AML-193 (cell line): ENCODE measurements around the gene BMPR1B.

ENCODE experiments used
- DNase-seq, 2 experiments: peaks; one replicate each; lab custom pipeline; 2025; lab: John Stamatoyannopoulos, UW

The BMPR1B gene

DNA sequence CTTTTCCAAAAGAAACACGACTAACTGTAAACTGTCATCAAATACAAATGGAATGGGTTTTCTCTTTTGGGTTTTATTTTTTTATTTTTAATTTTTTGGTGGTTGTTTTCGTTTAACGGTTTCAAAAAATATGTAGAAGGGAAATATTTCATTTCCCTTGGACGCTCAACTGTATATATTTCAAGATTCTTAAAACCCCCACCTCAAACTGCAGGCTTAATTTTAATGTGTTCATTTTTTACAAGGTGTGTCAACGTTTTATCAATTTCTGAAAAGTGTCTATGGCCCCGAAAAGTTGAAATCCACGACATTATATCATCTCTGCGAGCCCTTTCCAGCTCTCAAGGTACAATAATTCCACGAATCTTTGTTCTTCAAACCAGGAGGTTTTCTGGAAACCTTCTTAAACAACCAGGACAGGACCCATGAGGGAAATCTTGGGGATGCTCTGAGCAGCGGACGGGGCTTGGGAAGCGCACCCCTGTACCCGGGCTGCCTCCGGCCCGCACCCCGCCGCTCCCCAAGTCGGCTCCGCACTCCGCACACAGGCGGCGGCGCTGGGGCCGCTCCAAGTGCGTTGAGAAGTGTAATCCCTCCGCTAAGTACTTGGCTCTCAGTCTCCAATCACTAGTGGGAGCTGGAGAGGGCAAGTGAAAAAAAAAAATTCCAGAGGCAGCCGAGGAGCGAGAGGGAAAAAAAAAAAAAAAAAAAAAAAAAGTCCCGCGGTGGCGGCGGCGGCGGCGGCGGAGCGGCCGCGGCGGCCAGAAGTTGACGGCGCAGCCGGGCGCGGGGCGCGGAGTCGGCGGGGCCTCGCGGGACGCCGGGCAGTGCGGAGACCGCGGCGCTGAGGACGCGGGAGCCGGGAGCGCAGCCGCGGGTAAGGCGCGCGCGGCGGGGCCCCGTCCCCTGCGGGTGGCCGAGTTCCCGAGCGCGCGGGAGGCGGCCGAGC, at the start of gene BMPR1B:
TSS of gene BMPR1B (plus strand) at position 764 of the 949 bp plus-strand sequence. CDS start 346,470 bp downstream, outside the sequence.
- DNase-seq = no peak

DNA sequence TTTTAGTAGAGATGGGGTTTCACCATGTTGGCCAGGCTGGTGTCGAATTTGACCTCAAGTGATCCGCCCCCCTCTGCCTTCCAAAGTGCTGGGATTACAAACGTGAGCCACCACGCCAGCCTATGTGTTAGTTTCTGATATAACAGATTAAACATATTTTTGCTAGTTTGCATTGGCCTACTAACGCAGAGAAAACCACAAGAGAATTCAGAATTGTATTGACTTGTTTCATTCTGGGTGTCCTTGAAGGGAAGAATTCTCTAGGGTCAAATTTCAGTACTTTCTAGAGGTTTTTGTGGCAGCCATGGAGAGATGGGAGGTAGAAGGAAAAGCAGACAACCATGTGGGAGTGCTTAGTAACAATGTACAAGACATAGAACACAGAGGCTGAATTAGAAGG, 46.1 kb upstream of the BMPR1B start:
- DNase-seq = no peak

DNA sequence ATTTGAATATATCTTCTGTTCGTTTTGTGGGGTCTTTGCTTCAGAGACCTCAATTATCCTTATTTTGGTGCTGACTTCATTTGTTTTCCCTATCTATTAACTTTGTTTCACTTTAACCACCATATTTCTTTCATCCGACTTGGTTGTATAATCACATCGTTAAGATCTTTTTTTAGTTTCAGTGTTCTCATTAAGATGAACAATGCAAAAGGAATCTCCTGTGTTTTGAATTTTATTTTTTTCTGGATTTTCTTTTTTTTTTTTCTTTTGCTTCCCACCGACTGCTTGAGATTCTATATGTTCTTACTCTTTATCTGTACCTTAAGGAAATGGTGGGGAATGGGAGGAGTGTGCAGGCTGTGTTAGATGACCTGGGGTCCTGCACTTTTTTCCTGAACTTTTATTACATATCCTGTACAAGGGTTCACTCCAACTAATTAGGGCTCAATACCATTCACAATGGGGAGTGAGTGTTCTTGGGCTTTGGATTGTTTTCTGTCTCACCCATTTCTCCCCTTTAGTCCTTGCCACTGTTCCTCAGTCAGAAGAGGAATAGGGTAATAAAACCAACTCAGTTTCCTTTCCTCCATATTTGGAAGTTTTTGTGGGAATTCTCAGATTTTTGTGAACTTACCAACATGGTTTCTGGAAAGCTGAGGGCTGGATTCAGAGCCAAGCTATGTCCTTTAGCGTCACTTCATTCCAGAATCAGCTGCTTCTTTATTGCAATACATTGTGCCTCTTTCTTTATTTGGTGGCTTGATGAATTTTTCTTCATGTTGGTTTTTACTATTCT, 43.2 kb upstream of the BMPR1B start:
- no peak for DNase-seq

DNA sequence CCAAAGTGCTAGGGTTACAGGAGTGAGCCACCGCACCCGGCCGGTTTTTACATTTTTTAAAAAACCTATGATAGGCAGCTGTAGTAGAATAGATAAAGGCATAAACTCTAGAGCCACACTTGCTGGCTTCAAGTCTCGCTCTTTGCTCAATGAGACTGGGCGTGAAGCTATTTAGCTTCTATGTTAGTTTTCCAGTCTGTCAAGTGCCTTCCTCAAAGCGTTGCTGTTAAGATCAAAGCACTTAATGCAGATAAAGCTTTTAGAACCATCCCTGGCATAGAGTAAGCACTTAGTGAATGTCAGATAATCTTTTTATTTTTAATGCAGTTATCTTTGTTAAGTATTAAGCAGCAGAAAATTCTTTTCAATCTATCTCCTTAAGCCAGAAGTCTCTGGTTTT, 42.0 kb upstream of the BMPR1B start:
- DNase-seq = no peak

DNA sequence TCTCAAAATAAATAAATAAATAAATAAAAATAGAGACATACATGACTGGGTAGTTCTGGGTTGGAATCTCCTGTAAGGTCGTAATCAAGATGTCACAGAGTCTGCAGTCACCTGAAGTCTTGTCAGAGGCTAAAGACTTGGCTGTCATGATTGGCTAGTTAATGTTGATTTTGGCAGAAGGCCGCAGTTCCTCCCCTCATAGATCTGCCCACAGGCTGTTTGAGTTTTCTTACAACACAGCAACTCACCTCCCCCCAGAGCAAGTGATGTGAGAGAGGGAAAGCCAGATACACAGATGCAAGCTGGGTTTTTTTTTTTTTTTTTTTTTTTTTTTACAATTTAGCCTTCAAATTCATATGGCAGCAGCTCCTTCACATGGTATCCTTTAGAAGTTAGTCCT, 36.4 kb upstream of the BMPR1B start:
- no peak for DNase-seq

DNA sequence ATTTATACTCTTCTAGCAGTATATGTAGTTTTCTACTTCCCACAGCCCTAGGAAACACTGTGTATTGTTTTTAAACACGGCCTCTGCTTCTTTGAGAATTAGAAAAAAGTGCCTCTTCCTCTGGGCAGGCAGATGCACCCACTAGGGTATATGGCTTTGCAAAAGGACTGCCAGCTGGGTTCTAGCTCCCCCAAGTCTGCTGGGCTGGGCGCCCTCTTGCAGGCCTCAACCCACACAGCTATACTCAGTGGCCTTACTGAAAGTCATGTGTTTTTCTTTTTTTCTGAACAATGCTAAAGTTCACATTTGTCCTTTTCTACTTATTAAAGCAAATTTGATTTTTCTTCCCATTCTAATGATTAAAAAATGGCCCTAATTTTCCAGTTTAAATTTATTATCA, 35.5 kb upstream of the BMPR1B start:
- no peak for DNase-seq

DNA sequence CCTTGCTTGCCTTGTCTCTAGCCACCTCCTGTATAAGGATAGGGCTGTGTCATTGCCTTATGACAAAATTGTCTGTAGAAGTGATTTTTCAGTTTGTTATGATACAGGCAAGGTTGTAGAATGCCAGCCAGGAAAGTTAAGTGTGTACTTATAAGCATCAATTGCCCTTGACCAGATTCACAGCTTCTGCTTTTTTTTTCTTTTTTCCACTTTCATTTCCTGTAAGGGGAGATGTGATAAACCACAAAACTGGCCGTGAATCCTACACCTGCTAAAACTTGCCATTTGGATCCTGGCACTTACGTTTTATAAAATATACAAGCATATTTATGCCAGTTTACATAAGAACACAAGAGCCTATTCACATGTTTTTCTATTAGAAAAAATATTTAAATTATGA, 35.0 kb upstream of the BMPR1B start:
- no peak for DNase-seq

DNA sequence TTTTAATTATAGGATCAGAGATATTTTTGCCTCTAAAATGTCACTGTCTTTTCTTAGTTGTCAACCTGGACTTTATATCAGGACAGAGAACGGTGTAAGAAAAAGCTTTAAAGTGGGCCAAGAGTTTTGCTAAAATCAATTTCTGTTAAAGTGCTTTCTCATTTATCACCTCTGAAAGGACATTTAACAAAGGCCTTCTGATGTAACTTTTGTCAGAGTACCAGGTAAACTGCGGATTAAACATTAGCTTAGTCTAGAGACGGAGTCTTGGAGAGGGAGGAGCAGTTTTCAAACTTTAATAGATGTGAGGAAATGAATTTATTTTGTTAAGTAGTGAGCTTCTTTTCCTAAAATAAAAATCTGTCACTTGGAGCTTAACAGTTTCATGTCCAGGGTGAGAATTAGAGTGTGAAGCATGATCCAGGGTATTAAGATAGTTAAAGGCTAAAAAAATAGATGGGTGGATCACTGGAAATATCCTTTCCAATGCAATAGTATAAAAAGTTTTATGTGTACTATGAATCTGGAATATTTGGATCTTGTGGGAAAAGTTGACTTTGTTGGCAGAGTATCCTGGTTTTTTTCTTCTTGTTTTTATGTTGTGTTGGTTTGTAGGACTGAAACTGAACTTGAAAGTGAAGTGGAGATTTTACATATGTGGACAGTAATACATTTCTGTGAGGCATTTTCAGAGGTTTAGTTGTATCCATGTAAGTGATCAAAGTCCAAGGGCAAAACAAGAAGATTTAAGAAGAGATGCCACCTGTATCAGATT, 33.6 kb upstream of the BMPR1B start:
- no peak for DNase-seq

DNA sequence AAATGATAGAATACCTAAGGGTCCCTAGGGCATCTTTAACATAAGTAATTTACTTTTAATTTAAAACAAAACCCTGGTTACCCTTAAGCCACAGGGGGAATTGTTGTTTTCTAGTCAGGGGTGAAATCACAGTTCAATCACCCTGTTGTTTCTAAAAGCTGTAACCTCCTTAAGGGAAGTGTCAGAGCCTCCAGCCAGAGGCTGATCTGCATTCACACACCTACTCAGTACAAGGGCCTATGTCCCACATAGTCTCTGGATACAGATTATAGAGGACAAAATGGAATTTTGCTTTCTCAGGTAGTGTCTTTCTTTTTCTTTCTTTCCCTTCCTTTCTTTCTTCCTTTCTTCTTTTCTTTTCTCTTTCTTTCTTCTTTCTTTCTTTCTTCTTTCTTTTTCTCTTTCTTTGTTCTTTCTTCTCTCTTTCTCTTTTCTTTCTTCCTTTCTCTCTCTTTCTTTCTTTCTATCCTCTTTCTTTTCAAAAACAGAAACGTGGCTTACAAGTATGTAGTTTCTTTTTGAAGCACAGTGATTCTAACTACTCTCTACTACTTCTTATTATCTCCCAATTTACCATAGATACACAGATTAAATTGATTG, 31.1 kb upstream of the BMPR1B start:
- no peak for DNase-seq

DNA sequence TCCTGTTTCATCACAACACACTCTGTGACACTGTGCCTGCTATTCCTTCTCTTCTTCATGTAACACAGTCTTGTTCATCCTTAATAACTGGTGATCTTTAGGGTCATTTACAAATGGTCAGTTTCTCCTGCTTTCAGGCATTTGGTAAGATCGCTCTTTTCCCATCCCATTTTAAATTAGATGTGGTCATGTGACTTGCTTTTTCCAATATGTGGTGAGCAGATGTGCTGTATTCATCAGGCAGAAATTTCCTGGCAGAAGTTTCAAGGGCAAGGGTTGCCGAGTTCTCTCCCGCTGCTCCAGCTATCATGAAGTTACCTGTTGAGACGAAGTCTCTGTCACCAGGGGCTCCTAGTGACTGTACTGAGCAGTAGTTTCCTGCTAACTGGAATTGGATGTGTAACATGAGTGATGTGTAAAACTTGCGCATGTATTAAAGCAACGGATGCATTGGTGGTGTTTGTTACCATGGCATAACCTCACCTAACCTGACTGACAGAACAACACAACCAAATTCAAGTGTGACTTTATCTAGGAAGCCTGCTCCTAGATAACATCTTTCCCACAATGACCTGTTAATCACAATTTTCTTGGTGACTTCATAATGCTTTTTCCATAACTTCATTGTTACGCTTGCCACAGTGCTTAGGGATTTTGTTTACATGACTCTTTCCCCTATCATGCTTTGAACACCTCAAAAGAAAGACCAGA, 29.5 kb upstream of the BMPR1B start:
- DNase-seq = no peak

DNA sequence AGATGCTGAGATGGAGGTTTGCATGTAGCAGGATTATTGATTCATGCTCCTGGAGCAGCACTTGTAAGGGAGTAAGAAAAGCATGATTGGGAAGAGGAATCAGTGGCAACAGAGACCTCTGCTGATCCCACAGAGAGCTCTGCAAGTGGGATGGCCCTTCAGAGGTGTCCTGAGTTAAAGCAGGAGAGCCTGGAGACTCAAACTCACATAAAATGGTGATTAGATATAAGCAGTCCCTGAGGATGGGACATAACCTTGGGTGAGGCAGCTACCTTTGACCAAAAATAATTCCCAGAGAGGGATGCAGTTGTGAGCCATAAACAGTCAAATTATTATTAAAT, 25.4 kb upstream of the BMPR1B start:
- DNase-seq = no peak

DNA sequence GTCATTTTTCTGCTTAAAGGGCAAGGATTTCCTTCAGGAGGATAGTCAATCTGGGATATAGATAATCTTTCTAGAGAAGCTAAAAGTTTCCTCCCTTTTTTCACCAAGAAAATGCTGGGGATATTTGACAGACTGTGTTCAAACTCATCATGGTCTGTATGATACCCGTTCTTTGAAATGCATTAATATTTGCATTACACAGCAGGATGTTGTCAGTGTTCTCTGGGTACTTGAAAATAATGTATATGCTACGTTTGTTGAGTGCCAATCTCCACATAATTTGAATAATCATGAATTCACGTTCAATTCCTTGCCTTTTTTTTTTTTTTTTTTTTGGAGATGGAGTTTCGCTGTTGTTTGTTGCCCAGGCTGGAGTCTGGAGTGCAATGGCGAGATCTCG, 18.0 kb upstream of the BMPR1B start:
- no peak for DNase-seq

DNA sequence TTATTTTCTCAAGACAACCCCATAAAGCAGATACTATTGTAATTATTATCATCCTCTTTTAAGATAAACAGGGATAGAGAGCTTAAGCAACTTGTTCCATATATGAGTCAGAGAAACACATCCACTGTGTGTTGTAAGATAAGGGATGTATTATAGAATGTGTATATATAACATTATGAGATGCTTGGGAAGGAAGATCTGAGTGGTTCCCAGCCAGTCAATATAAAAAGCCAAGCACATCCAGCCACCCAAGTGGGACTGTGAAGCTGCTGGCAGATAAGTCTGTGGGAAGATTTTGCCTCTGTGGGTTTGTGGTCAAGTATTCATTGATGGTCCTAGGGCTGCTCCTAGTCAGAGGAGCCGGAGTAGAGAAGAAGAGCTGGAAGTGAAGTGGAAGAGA, 16.5 kb upstream of the BMPR1B start:
- DNase-seq = no peak

DNA sequence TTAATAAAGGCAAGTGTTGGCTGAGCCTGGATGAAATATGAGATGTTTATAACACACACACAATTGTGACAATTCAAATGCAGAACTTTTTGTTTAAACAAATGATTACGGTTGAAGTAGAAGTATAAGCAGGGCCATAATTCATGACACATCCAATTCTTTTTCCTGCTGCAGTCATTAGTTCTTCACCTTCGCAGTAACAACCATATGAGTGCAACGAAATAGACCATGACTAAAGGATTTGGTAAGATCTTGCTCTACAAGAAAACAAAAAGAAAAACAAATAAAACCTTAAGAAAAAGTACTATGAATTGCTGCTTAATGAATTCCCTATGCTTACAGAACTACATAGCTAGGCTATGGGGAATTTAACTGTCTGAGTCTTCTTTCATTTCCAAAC, 13.9 kb upstream of the BMPR1B start:
- DNase-seq = no peak

DNA sequence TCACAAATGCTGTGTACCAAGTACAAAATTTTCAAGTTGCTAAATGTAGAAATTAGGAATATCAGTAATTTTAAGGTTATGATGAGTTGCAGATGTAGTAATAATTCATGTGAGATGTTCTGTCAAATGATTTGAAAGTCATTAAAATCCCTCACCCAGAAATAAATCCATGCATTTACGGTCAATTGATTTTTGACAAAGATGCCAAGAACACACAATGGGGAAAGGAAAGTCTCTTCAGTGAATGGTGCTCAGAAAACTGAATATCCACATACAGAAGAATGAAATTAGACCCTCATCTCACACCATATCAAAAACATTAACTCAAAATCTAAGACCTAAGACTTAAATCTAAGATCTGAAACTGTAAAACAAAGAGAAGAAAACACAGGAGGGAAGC, 12.9 kb upstream of the BMPR1B start:
- DNase-seq = no peak

DNA sequence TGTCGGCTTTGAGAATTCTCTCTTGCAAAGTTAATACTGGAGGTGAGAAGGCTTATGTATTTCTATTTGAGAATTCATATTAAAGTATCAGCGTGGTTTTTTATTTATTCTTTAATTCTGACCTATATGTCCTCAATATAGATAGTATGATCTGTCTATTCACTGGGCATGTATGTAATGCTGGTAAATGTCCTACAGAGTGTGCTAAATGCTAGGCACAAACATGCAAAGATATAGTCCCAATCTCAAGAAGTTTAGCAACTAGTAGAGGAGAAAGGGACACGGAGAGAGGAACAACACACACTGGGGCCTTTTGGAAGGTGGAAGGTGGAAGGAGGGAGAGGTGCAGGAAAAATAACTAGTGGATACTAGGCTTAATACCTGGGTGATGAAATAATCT, 11.0 kb upstream of the BMPR1B start:
- DNase-seq = no peak

DNA sequence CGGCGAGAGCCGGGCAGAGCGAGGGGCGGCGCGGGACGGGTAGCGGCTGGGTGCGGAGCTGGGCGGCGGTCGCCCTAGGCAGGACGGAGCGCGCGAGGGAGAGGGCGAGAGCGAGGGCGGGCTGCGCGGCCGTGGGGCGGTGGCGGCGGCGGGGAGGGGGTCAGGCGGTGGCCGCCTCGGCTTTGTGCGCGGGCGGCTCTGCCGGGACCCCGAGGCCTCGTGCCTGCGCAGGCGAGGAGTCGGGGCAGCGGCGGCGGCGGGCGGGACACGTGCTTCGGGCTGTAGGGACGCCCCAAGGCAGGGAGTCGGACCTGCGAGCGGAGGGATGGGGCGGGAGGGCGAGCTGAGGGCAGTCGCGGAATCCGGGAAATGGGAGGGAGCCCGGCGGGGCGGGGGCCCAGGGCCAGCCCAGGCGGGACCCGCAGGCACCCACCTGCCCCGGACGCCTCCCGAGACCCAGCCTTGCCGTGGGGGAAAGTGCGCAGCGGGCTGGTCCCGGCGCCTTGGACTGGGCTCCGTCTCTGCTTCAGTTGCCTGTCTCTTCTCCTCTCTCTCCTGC, 465 bp downstream of the BMPR1B start:
- DNase-seq = no peak

DNA sequence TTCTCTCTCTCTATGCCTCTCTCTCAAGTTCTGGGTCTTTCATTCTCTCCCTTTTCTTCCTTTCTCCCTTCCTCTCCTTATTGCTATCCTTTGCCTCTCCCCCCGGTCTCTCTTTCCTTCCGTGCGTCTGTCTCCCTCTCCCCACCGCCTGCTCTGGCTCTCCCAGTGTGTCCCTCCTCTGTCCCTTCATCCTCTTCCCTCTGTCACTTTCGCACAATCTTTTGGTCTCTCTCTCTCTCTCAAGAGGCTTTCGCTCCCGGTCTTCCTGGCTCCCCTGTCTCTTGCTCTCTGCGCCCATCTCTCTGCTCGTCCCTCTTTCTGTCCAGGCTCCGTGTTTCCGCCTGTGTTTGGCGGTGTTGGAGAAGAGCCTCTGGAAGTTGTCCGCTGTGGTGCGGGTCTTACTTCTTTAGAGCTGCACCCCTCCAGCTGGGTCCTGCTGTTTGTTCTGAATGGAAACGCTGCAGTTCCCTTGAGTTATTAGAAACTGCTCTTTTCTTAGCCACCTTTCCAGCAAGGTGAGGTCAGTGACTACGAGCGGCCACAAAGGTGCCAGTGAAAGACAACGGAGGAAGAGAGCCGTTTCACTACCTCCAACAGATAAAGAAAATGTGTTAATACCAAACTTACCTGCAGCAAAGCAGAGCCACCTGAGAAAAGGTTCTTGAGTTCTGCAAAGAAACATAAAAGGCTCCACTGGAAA, 1.1 kb downstream of the BMPR1B start:
- no peak for DNase-seq

DNA sequence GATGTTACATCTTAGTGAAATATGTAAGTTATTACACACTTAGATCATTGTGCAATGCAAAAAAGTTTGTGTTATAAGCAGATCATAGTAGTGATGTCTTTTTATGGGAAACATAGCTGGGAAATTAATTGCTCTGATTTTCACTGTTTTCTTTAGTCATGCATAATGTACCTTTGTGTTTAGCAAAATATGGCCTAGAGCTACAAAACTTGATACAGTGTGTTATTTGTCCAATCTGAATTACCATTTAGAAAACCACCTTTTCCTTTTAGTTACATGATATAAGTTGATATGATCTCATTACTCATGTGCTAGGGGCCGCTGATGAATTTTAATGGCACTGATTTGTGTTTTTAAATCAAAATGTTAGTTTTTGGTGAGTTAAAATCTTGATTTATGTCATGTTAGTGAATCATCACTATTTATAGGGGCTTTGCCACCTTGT, 2.0 kb downstream of the BMPR1B start:
- no peak for DNase-seq

DNA sequence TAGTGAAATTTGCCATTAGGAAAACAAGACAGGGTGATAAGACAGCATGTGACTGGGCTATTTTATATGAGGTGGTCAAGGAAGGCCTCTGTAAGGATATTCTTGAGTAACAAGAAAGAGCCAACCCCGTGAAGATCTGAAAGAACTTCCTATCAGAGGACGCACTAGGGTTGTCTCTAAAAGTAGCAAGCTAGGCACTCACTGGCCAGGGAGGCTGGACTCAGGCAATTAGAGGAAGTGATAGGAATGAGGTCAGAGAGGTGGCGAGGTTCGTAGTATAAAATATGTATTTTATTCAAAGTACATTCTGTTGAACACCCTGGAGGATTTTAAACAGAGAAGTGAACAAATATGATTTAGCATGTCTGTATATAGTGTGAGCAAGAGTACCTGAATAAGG, 4.6 kb downstream of the BMPR1B start:
- DNase-seq = no peak
